ENCODE results near the gene FOXP1. TPM values are rescaled to one million over a fixed set of nuclear protein-coding genes. Genes with fewer than 3 reads are reported as not detected.

Gene FOXP1
- total and polyA plus RNA-seq, 9 of the 15 experiments (the other 6 are each of a cell fraction or from before 2014, with no cell fraction given), result 7.7 to 34.5 (median 13.7) TPM

- TF ChIP-seq ELK1 (CRISPR knock-in tag; IDR thresholded peaks at IDR 0.05) (no peak), CXXC5 (CRISPR knock-in tag; IDR thresholded peaks at IDR 0.05) (peak; percentile 27; the same call in 1 of the 2 replicates), ZBTB40 (IDR thresholded peaks at IDR 0.05) (no peak), ZBTB40 (CRISPR knock-in tag; IDR thresholded peaks at IDR 0.05) (no peak), TEAD4 (IDR thresholded peaks at IDR 0.05; ENCODE audit: low read length) (no peak), TEAD4 (CRISPR knock-in tag; IDR thresholded peaks at IDR 0.05; ENCODE audit: borderline replicate concordance) (no peak), CGGBP1 (CRISPR knock-in tag; IDR thresholded peaks at IDR 0.05) (no peak), SRF (CRISPR knock-in tag; IDR thresholded peaks at IDR 0.05) (no peak), CBFB (CRISPR knock-in tag; IDR thresholded peaks at IDR 0.05) (no peak), FIP1L1 (IDR thresholded peaks at IDR 0.05; ENCODE audit: low read depth, low read length, poor library complexity, severe bottlenecking) (no peak), ZNF354B (CRISPR knock-in tag; IDR thresholded peaks at IDR 0.05) (no peak), ELF4 (CRISPR knock-in tag; IDR thresholded peaks at IDR 0.05) (no peak), DPF2 (IDR thresholded peaks at IDR 0.05) (no peak), CEBPG (CRISPR knock-in tag; IDR thresholded peaks at IDR 0.05) (peak; percentile 71), CEBPG (tag; conservative IDR thresholded peaks at IDR 0.05 in 1 of 2, IDR thresholded peaks at IDR 0.05 in 1 of 2) (peak; percentile 77 to 87), HDGF (IDR thresholded peaks at IDR 0.05) (no peak), CBX3 (IDR thresholded peaks at IDR 0.05; ENCODE audit: borderline replicate concordance in 1 of 2, low read length in 2 of 2) (no peak), FOXK1 (CRISPR knock-in tag; IDR thresholded peaks at IDR 0.05; ENCODE audit: borderline replicate concordance) (no peak), KLF16 (IDR thresholded peaks at IDR 0.05) (no peak), CSDE1 (IDR thresholded peaks at IDR 0.05) (no peak)
Measured at GRCh38 chr3:71210257-71211007, 373.1 kb downstream of the FOXP1 start (continued).
